ACC112 (cell line): ENCODE data around the gene RBM22.

Experiments used
- H2AFZ ChIP-seq: fragments of 200-600 bp; sonication (generic); one replicate; pipeline ENCODE4 v1.6.0; 2017; ENCODE audit warnings: antibody characterized with exemption, low read length; ENCODE audit not compliant: unreplicated experiment
- H3K27ac ChIP-seq: fragments of 200-600 bp; sonication (generic); 2 replicates; pipeline ENCODE4 v1.5.1; 2014; ENCODE audit warnings: low read depth, mild to moderate bottlenecking, antibody characterized with exemption, low read length, moderate library complexity
- H3K27me3 ChIP-seq: fragments of 200-600 bp; sonication (generic); 2 replicates; pipeline ENCODE4 v1.6.1; 2014; ENCODE audit warnings: mild to moderate bottlenecking, antibody characterized with exemption, low read length, moderate library complexity, mixed read lengths; ENCODE audit not compliant: insufficient read depth
- H3K36me3 ChIP-seq: fragments of 200-600 bp; sonication (generic); 2 replicates; pipeline ENCODE4 v1.6.1; 2016; ENCODE audit warnings: mild to moderate bottlenecking, antibody characterized with exemption, low read length, moderate library complexity, mixed read lengths; ENCODE audit not compliant: insufficient read depth
- H3K4me1 ChIP-seq: fragments of 200-600 bp; sonication (generic); one replicate; pipeline ENCODE4 v1.6.1; 2016; ENCODE audit warnings: low read length, mixed read lengths; ENCODE audit not compliant: insufficient read depth, unreplicated experiment, control insufficient read depth
- H3K4me3 ChIP-seq: fragments of 200-600 bp; sonication (generic); 2 replicates; pipeline ENCODE4 v1.5.1; 2014; ENCODE audit warnings: mild to moderate bottlenecking, low read depth, low read length
- H3K79me2 ChIP-seq: fragments of 200-600 bp; sonication (generic); one replicate; pipeline ENCODE4 v1.6.0; 2016; ENCODE audit warnings: low read length; ENCODE audit not compliant: control insufficient read depth, unreplicated experiment, insufficient read depth

The RBM22 gene

DNA sequence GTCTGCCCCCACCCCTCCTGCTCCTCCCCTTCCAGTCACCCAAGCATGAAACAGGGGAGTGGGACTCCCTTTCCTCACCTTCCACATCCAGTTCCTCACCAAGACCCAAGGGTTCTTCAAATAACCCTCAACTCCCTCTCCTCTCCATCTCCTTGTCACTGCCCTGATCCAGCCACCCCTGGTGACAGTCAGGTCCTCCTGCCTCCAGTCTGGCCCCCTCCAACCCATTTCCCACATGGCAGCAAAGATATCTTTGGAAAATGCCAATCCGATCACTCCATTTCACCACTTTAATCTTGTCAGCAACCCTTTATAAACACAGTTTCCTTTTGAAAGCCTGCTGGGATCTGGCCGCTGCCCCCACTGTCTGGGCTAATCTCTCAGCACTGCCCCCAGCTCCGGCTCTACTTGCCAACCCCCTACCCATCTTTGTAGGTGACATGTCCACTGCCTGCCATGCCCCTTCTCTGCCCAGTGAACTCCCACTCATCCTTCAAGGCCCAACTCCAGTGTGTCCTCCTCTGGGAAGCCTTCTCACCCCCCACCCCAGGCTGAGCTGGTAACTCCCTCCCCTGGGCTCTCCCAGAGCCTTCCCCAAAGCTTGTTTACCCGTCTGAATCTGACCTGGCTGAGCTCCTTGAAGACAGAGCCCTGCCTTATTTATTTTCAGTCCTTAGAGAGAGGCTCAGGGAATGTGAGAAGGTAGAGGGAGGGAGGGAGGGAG lies 40.6 kb downstream of the RBM22 start:
- Histone ChIP-seq H3K79me2 (no peaks in the 10 kb centered on the region), H3K27me3 (peaks cover 11% of the 10 kb centered on the region; the same call in 1 of the 2 replicates), H3K27ac (no peak overlapping the region), H2AFZ (no peak overlapping the region), H3K36me3 (no peaks in the 10 kb centered on the region), H3K4me1 (no peaks in the 10 kb centered on the region), H3K4me3 (no peak overlapping the region)

GRCh38 chr5:150659360-150660107 lies 41.3 kb downstream of the RBM22 start:
- H3K36me3 ChIP-seq, result no peaks in the 10 kb centered on the region
- no peak overlapping the region for H3K4me3 ChIP-seq
- no peaks in the 10 kb centered on the region for H3K79me2 ChIP-seq
- no peak overlapping the region for H3K27ac ChIP-seq
- no peak overlapping the region for H2AFZ ChIP-seq
- no peaks in the 10 kb centered on the region for H3K4me1 ChIP-seq
- H3K27me3 ChIP-seq, result peaks cover 11% of the 10 kb centered on the region; the same call in 1 of the 2 replicates

DNA sequence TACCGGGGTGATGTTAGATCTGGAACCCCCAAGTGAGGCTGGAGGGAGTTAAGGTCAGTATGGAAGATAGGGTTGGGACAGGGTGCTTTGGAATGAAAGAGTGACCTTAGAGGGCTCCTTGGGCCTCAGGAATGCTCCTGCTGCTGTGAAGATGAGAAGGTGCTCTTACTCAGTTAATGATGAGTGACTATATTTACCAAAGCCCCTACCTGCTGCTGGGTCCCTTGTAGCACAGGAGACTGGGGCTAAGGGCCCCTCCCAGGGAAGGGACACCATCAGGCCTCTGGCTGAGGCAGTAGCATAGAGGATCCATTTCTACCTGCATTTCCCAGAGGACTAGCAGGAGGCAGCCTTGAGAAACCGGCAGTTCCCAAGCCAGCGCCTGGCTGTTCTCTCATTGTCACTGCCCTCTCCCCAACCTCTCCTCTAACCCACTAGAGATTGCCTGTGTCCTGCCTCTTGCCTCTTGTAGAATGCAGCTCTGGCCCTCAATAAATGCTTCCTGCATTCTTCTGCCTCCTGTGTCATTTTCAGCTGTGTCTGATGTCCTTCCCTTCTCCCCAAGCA lies 42.1 kb downstream of the RBM22 start:
- H3K79me2 ChIP-seq, result no peaks in the 10 kb centered on the region
- no peaks in the 10 kb centered on the region for H3K36me3 ChIP-seq
- H3K27me3 ChIP-seq, result peaks cover 11% of the 10 kb centered on the region; the same call in 1 of the 2 replicates
- no peak overlapping the region for H3K27ac ChIP-seq
- no peak overlapping the region for H2AFZ ChIP-seq
- no peak overlapping the region for H3K4me3 ChIP-seq
- peaks cover 4% of the 10 kb centered on the region for H3K4me1 ChIP-seq

DNA sequence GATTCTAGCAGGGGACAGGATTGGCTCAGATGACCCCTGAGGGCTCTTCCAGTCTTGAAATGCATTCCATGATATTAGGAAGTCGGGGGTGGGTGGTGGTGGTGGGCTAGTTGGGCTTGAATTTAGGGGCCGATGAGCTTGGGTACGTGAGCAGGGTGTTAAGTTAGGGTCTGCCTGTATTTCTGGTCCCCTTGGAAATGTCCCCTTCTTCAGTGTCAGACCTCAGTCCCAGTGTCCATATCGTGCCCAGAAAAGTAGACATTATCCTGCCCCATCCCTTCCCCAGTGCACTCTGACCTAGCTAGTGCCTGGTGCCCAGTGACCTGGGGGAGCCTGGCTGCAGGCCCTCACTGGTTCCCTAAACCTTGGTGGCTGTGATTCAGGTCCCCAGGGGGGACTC lies 42.7 kb downstream of the RBM22 start:
- H2AFZ ChIP-seq, result no peak overlapping the region
- H3K79me2 ChIP-seq, result no peaks in the 10 kb centered on the region
- H3K27me3 ChIP-seq, result peaks cover 11% of the 10 kb centered on the region; the same call in 1 of the 2 replicates
- H3K27ac ChIP-seq, result no peak overlapping the region
- no peak overlapping the region for H3K4me3 ChIP-seq
- H3K36me3 ChIP-seq, result no peaks in the 10 kb centered on the region
- H3K4me1 ChIP-seq, result peaks cover 10% of the 10 kb centered on the region

DNA sequence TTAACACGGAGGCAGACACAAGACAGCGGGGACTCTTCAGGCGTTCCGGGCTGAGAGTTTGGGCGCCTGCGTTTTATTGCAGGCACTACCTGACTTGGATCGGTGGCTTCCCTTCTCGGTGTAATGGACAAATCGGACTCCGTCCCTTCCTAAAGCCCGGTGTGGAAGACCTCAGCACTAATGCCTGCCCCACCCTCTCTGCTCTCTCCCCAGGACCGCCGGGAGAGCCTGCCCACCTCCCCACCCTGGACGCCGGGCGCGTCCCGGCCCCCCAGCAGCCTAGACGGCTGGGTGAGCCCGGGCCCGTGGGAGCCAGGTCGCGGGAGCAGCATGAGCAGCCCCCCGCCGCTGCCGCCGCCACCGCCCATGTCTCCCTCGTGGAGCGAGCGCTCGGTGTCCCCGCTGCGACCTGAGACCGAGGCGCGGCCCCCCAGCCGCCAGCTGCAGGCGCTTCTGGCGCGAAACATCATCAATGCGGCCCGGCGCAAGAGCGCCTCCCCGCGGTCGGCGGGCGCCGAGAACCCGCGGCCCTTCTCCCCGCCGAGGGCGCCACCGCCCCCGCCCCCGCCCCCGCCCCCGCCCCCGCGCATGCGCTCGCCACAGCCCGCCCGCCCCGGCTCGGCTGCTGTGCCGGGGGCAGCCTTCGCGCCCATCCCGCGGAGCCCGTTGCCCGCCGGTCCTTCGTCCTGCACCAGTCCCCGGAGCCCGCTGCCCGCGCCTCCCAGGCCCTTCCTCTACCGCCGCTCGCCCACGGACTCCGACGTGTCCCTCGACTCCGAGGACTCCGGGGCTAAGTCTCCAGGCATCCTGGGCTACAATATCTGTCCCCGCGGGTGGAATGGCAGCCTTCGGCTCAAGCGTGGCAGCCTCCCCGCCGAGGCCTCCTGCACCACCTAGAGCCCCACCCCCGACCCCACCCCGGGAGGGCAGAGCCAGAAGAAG lies 44.4 kb downstream of the RBM22 start:
- peaks cover 17% of the 10 kb centered on the region for H3K4me1 ChIP-seq
- H2AFZ ChIP-seq, result no peak overlapping the region
- peak overlapping the region; percentile 86 for H3K4me3 ChIP-seq
- no peaks in the 10 kb centered on the region for H3K36me3 ChIP-seq
- H3K27me3 ChIP-seq, result 0 out of 2 replicates have a peak, but pooled peaks cover 4% of the 10 kb centered on the region
- H3K79me2 ChIP-seq, result no peaks in the 10 kb centered on the region
- no peak overlapping the region for H3K27ac ChIP-seq

- Histone ChIP-seq H3K4me1 (peaks cover 17% of the 10 kb centered on the region), H2AFZ (no peak overlapping the region), H3K27me3 (no peaks in the 10 kb centered on the region), H3K79me2 (no peaks in the 10 kb centered on the region), H3K4me3 (no peak overlapping the region), H3K27ac (no peak overlapping the region), H3K36me3 (no peaks in the 10 kb centered on the region)
These were observed 45.6 kb downstream of the RBM22 start for GRCh38 chr5:150655221-150655620.

- no peaks in the 10 kb centered on the region for H3K27me3 ChIP-seq
- no peaks in the 10 kb centered on the region; the same call in 1 of the 2 replicates for H3K36me3 ChIP-seq
- no peaks in the 10 kb centered on the region for H3K79me2 ChIP-seq
- no peak overlapping the region for H2AFZ ChIP-seq
- 0 out of 2 replicates have a peak overlapping the region, but pooled peaks have one; percentile 6 for H3K27ac ChIP-seq
- H3K4me1 ChIP-seq, result peaks cover 17% of the 10 kb centered on the region
- H3K4me3 ChIP-seq, result no peak overlapping the region
These were observed 46.9 kb downstream of the RBM22 start for GRCh38 chr5:150653762-150654556.

DNA sequence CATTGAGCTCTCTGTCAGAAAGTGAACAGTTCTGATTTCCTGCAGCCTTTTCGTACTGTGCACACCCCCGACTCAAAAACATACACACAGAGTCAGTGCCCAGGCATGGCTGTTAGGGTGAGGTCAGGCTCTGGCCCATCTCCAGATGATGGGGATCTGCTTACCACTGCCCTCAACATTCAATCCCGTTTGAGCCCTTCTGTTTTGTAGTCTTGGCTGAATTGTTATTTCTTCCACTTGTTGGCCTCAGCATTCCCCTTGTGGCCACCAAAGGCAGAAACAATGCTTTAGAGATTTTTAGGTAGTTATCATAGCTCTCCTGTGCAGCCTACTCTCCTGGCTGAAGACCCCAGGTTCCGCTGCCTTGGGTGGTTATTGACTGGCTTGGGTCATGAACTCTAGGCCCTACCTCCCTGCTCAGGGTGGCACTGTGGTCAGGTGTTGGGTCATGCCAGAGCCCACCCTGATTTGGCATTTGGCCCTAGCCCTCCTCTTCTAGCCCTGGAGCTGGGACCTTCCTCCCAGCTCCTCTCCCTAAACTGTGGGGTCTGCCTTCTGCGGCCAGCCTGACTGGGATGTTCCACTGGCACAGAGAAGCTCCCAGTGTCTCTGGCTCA lies 47.6 kb downstream of the RBM22 start:
- Histone ChIP-seq H2AFZ (no peak overlapping the region), H3K79me2 (no peaks in the 10 kb centered on the region), H3K4me3 (no peak overlapping the region), H3K36me3 (no peaks in the 10 kb centered on the region; the same call in 1 of the 2 replicates), H3K27ac (0 out of 2 replicates have a peak overlapping the region, but pooled peaks have one; percentile 6), H3K4me1 (peaks cover 17% of the 10 kb centered on the region), H3K27me3 (no peaks in the 10 kb centered on the region)

- Histone ChIP-seq H2AFZ (no peak overlapping the region), H3K36me3 (no peaks in the 10 kb centered on the region; the same call in 1 of the 2 replicates), H3K79me2 (no peaks in the 10 kb centered on the region), H3K4me1 (peaks cover 17% of the 10 kb centered on the region), H3K27me3 (no peaks in the 10 kb centered on the region), H3K4me3 (no peak overlapping the region), H3K27ac (no peak overlapping the region)
These were observed 48.8 kb downstream of the RBM22 start for GRCh38 chr5:150651924-150652671.
